Neural cell (in vitro differentiated cells): ENCODE measurements around the gene PNO1. TPM values are rescaled to one million over a fixed set of nuclear protein-coding genes. Genes with fewer than 3 reads are reported as not detected.

Source experiments
- H2AFZ ChIP-seq: fragments of 200-600, 300-800 bp; sonication (generic), shearing (Covaris generic); 2 replicates; pipeline ENCODE4 v1.6.0; 2014; ENCODE audit warnings: low read depth, mild to moderate bottlenecking, antibody characterized with exemption, low read length, moderate library complexity
- H3F3A ChIP-seq: fragments of 200-600 bp; shearing (Covaris generic); 2 replicates; pipeline ENCODE4 v1.6.1; 2016; ENCODE audit warnings: mild to moderate bottlenecking, moderate library complexity, mixed read lengths, antibody characterized with exemption, low read length; ENCODE audit not compliant: insufficient read depth, poor library complexity, severe bottlenecking
- H3K27ac ChIP-seq: fragments of 200-600, 300-800 bp; sonication (generic), shearing (Covaris generic); 2 replicates; pipeline ENCODE4 v1.5.1; 2014; ENCODE audit warnings: mild to moderate bottlenecking, low read length, moderate library complexity
- H3K27me3 ChIP-seq: fragments of 300-800, 200-600 bp; sonication (generic), shearing (Covaris generic); 2 replicates; pipeline ENCODE4 v1.6.0; 2014; ENCODE audit warnings: mild to moderate bottlenecking, low read depth, low read length, moderate library complexity; ENCODE audit not compliant: insufficient read depth
- H3K36me3 ChIP-seq: fragments of 300-800, 200-600 bp; sonication (generic), shearing (Covaris generic); 2 replicates; pipeline ENCODE4 v1.5.1; 2014; ENCODE audit warnings: mild to moderate bottlenecking, antibody characterized with exemption, low read length, moderate library complexity; ENCODE audit not compliant: insufficient read depth
- H3K4me2 ChIP-seq: fragments of 300-800, 200-600 bp; sonication (generic), shearing (Covaris generic); 2 replicates; pipeline ENCODE4 v1.6.0; 2014; ENCODE audit warnings: mild to moderate bottlenecking, low read length
- H3K4me3 ChIP-seq: fragments of 300-800, 200-600 bp; sonication (generic), shearing (Covaris generic); 2 replicates; pipeline ENCODE4 v1.5.1; 2014; ENCODE audit warnings: mild to moderate bottlenecking, low read length, moderate library complexity
- H3K79me2 ChIP-seq: fragments of 200-600 bp; shearing (Covaris generic); replicated peaks from 2 replicates; pipeline ENCODE4 v1.6.0; 2014; ENCODE audit warnings: mild to moderate bottlenecking, low read length, moderate library complexity; ENCODE audit not compliant: insufficient read depth
- H3K9ac ChIP-seq: fragments of 300-800, 200-600 bp; sonication (generic), shearing (Covaris generic); 2 replicates; pipeline ENCODE4 v1.6.1; 2016; ENCODE audit warnings: mild to moderate bottlenecking, low read length, mixed read lengths
- H3K9me2 ChIP-seq: fragments of 200-600 bp; shearing (Covaris generic); 2 replicates; pipeline ENCODE4 v1.6.1; 2016; ENCODE audit warnings: mild to moderate bottlenecking, low read length, mixed read lengths; ENCODE audit not compliant: insufficient read depth
- H3K9me3 ChIP-seq: fragments of 200-600, 300-800 bp; sonication (generic), shearing (Covaris generic); 2 replicates; pipeline ENCODE4 v1.6.1; 2016; ENCODE audit warnings: mild to moderate bottlenecking, mixed run types, low read length, moderate library complexity, mixed read lengths
- H4K20me1 ChIP-seq: fragments of 200-600 bp; shearing (Covaris generic); 2 replicates; pipeline ENCODE4 v1.6.1; 2016; ENCODE audit warnings: mild to moderate bottlenecking, mixed run types; ENCODE audit not compliant: insufficient read depth
- CTCF ChIP-seq: fragments of 450-650 bp; IDR thresholded peaks from 2 replicates; pipeline ENCODE4 v1.5.1; 2014; ENCODE audit warnings: antibody characterized with exemption, mild to moderate bottlenecking, moderate library complexity; ENCODE audit not compliant: poor library complexity, severe bottlenecking
- EP300 ChIP-seq: fragments of 450-650 bp; conservative IDR thresholded peaks from 2 replicates; pipeline ENCODE4 v1.6.1; 2014; ENCODE audit warnings: antibody characterized with exemption, mild to moderate bottlenecking, moderate library complexity; ENCODE audit not compliant: poor library complexity, severe bottlenecking
- EZH2 ChIP-seq: fragments of 200-600, 300-800 bp; shearing (Covaris generic), sonication (generic); IDR thresholded peaks from 2 replicates; pipeline ENCODE4 v1.6.1; 2014; ENCODE audit warnings: antibody characterized with exemption, low read length, borderline replicate concordance, mild to moderate bottlenecking; ENCODE audit not compliant: insufficient read depth, poor library complexity, severe bottlenecking
- MXI1 ChIP-seq: fragments of 450-650 bp; conservative IDR thresholded peaks from 2 replicates; pipeline ENCODE4 v1.6.1; 2014; ENCODE audit warnings: antibody characterized with exemption, mild to moderate bottlenecking; ENCODE audit not compliant: poor library complexity, severe bottlenecking
- POLR2AphosphoS5 ChIP-seq: IDR thresholded peaks from 2 replicates; pipeline ENCODE4 v1.6.1; 2012
- RAD21 ChIP-seq: fragments of 450-650 bp; conservative IDR thresholded peaks from 2 replicates; pipeline ENCODE4 v1.6.1; 2014; ENCODE audit warnings: antibody characterized with exemption, mild to moderate bottlenecking, moderate library complexity
- REST ChIP-seq: IDR thresholded peaks from 2 replicates; pipeline ENCODE4 v1.6.1; 2012; ENCODE audit warnings: borderline replicate concordance
- SMC3 ChIP-seq: fragments of 450-650 bp; conservative IDR thresholded peaks from 2 replicates; pipeline ENCODE4 v1.6.1; 2014; ENCODE audit warnings: antibody characterized with exemption, mild to moderate bottlenecking, moderate library complexity; ENCODE audit not compliant: poor library complexity
- TAF1 ChIP-seq: IDR thresholded peaks from 2 replicates; pipeline ENCODE4 v1.6.1; 2012; ENCODE audit warnings: low read depth
- polyA plus RNA-seq: library from polyadenylated mRNA; depleted of rRNA; stranded (reverse); fragments of >200 nt; gene quantifications from 2 replicates; pipeline ENCODE4 v1.2.3, GENCODE V29; 2014

Gene PNO1
- polyA plus RNA-seq, 1 donor from 2014 or later: 10.9 TPM

GRCh38 chr2:68157002-68157401, 686 bp upstream of the PNO1 start:
- TF ChIP-seq RAD21 (no peak), MXI1 (no peak), POLR2AphosphoS5 (no peak)
- Histone ChIP-seq H3F3A (no peaks in the 10 kb centered on the region), H3K79me2 (peaks cover 23% of the 10 kb centered on the region), H3K27ac (peak overlapping the region; percentile 92), H3K9me2 (no peaks in the 10 kb centered on the region), H3K4me2 (peak overlapping the region; percentile 93), H3K4me3 (peak overlapping the region; percentile 86), H3K9me3 (no peaks in the 10 kb centered on the region), H3K9ac (peak overlapping the region; percentile 74), H3K36me3 (no peaks in the 10 kb centered on the region), H4K20me1 (no peaks in the 10 kb centered on the region), H2AFZ (peak overlapping the region; percentile 73), H3K27me3 (no peaks in the 10 kb centered on the region)

- Histone ChIP-seq H4K20me1 (no peaks in the 10 kb centered on the region), H3F3A (no peaks in the 10 kb centered on the region), H3K36me3 (no peaks in the 10 kb centered on the region), H3K9ac (peak overlapping the region; percentile 74), H3K79me2 (peaks cover 23% of the 10 kb centered on the region), H3K27ac (peak overlapping the region; percentile 92), H3K9me3 (no peaks in the 10 kb centered on the region), H3K4me2 (peak overlapping the region; percentile 83), H3K9me2 (no peaks in the 10 kb centered on the region), H2AFZ (peak overlapping the region; percentile 53), H3K27me3 (no peaks in the 10 kb centered on the region), H3K4me3 (peak overlapping the region; percentile 86)
- no peak for TF ChIP-seq EZH2
- no peak for TF ChIP-seq CTCF
- TF ChIP-seq TAF1: no peak
- no peak for TF ChIP-seq RAD21
- no peak for TF ChIP-seq REST
- no peak for TF ChIP-seq POLR2AphosphoS5
- no peak for TF ChIP-seq EP300
- no peak for TF ChIP-seq SMC3
- no peak for TF ChIP-seq MXI1
Measured at GRCh38 chr2:68158134-68158447, 403 bp downstream of the PNO1 start.

- H3K27me3 ChIP-seq: no peaks in the 10 kb centered on the region
- H3K79me2 ChIP-seq: peaks cover 11% of the 10 kb centered on the region
- H3F3A ChIP-seq: no peaks in the 10 kb centered on the region
- no peak overlapping the region for H3K9ac ChIP-seq
- H3K9me2 ChIP-seq: no peaks in the 10 kb centered on the region
- H2AFZ ChIP-seq: no peak overlapping the region
- no peak overlapping the region for H3K27ac ChIP-seq
- H4K20me1 ChIP-seq: no peaks in the 10 kb centered on the region
- no peaks in the 10 kb centered on the region for H3K9me3 ChIP-seq
- no peak overlapping the region for H3K4me2 ChIP-seq
- H3K36me3 ChIP-seq: no peaks in the 10 kb centered on the region
- no peak overlapping the region for H3K4me3 ChIP-seq
- no peak for TF ChIP-seq EP300
- no peak for TF ChIP-seq POLR2AphosphoS5
- no peak for TF ChIP-seq CTCF
Measured at GRCh38 chr2:68163641-68164040, 6.0 kb downstream of the PNO1 start.
